HEK293T (cell line): ENCODE measurements around the gene WDR83.
A peak's percentile ranks its signal among the peaks of the same experiment; 100 is the strongest.
"Not testable (repeated sequence)": the region's sequence is repeated elsewhere in the genome, so short reads cannot be mapped to it uniquely, and the experiment has no call there.

Experiments
- CTCF ChIA-PET: fragments of 350-600 bp; formaldehyde crosslinking; extraction: SDS; loops from one replicate; lab custom pipeline; 2021; ENCODE audit warnings: antibody characterized with exemption, inconsistent platforms; lab: Yijun Ruan, JAX
- POLR2A ChIA-PET: fragments of 350-600 bp; formaldehyde crosslinking; extraction: SDS; loops from one replicate; lab custom pipeline; 2020; ENCODE audit warnings: antibody characterized with exemption, inconsistent platforms; lab: Yijun Ruan, JAX
- DNase-seq: peaks from one replicate; pipeline ENCODE4 v3.0.0; 2012; ENCODE audit warnings: mixed read lengths; ENCODE audit errors: extremely low spot score
- ARNT ChIP-seq: fragments of 450-650 bp; IDR thresholded peaks from 2 replicates; pipeline ENCODE4 v1.6.1; 2017; ENCODE audit warnings: mild to moderate bottlenecking
- BHLHE40 ChIP-seq: fragments of 450-650 bp; IDR thresholded peaks from 2 replicates; pipeline ENCODE4 v1.6.1; 2016; ENCODE audit warnings: mild to moderate bottlenecking, moderate library complexity, borderline replicate concordance
- CTBP1 ChIP-seq: fragments of 450-650 bp; IDR thresholded peaks from 2 replicates; pipeline ENCODE4 v1.6.1; 2016; ENCODE audit warnings: borderline replicate concordance
- ELF4 ChIP-seq: fragments of 450-650 bp; IDR thresholded peaks from 2 replicates; pipeline ENCODE4 v1.6.1; 2017; ENCODE audit warnings: antibody characterized with exemption
- FOXA1 ChIP-seq: fragments of 450-650 bp; IDR thresholded peaks from 2 replicates; pipeline ENCODE4 v1.6.1; 2016; ENCODE audit warnings: mild to moderate bottlenecking
- FOXK2 ChIP-seq: fragments of 450-650 bp; IDR thresholded peaks from 2 replicates; pipeline ENCODE4 v1.6.1; 2016; ENCODE audit warnings: mild to moderate bottlenecking
- FOXM1 ChIP-seq: fragments of 450-650 bp; IDR thresholded peaks from 2 replicates; pipeline ENCODE4 v1.6.1; 2017; ENCODE audit warnings: mild to moderate bottlenecking, borderline replicate concordance
- HDGF ChIP-seq: fragments of 450-650 bp; IDR thresholded peaks from 2 replicates; pipeline ENCODE4 v1.6.1; 2017; ENCODE audit warnings: antibody characterized with exemption, borderline replicate concordance
- L3MBTL2 ChIP-seq: fragments of 450-650 bp; conservative IDR thresholded peaks from 2 replicates; pipeline ENCODE4 v1.6.1; 2016; ENCODE audit warnings: mild to moderate bottlenecking
- LEF1 ChIP-seq: fragments of 450-650 bp; IDR thresholded peaks from 2 replicates; pipeline ENCODE4 v1.6.1; 2017; ENCODE audit warnings: mild to moderate bottlenecking, borderline replicate concordance
- NFRKB ChIP-seq: fragments of 450-650 bp; IDR thresholded peaks from 2 replicates; pipeline ENCODE4 v1.6.1; 2016; ENCODE audit warnings: mild to moderate bottlenecking, moderate library complexity
- SP1 ChIP-seq: fragments of 450-650 bp; IDR thresholded peaks from 2 replicates; pipeline ENCODE4 v1.6.1; 2017
- SUZ12 ChIP-seq: fragments of 450-650 bp; IDR thresholded peaks from 2 replicates; pipeline ENCODE4 v1.6.1; 2016; ENCODE audit warnings: mild to moderate bottlenecking
- TARDBP ChIP-seq: fragments of 450-650 bp; IDR thresholded peaks from 2 replicates; pipeline ENCODE4 v1.6.1; 2016
- ZNF384 ChIP-seq: fragments of 450-650 bp; IDR thresholded peaks from 2 replicates; pipeline ENCODE4 v1.6.1; 2016
- TF ChIP-seq, protein P1 (sequence below): fragments of 450-650 bp; IDR thresholded peaks from 2 replicates; pipeline ENCODE4 v1.6.1; 2016

WDR83 gene, protein sequence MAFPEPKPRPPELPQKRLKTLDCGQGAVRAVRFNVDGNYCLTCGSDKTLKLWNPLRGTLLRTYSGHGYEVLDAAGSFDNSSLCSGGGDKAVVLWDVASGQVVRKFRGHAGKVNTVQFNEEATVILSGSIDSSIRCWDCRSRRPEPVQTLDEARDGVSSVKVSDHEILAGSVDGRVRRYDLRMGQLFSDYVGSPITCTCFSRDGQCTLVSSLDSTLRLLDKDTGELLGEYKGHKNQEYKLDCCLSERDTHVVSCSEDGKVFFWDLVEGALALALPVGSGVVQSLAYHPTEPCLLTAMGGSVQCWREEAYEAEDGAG

DNA sequence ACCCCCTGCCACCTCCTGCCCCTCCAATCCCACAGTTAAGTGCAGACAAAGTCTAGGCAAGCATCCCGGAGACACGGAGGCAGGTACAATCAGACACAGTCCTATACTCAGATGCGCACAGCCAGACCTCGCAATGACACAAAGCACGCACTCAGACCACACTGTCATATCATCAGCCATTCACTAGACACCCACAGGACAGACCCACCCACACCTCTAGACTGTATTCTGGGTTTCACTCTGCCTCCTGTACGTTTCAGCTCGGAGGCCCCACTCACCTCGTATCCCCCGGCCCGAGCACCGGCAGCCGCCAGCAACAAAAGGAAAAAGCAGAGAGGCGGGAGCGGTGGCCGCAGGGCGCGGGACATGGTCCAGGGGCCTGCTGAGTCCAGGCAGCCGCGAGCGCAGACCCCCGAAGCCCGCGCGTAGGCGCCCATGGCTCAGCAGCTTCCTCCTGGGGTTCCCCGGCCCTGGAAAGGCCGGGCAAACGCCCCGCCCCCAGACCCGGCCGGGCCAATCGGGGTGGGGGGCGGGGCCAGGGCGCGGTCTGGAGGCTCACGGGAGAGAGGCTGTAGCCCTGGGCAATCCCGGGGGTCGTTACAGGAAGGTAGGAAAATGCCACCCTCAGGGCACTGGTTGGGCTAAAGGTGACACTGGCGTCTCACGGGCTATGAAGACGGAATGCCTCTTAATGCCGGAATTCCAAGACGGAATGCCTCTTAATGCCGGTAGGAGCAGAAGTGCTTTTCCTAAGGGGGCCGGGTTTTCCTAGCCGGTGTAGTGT is at the start of gene WDR83, which contains the start of gene MAN2B1:
Gene WDR83 (plus strand): TSS at position 543 of the 784 bp plus-strand sequence. CDS start 2,984 bp downstream, outside the sequence.
Gene MAN2B1 (minus strand): TSS at position 478 of the 784 bp plus-strand sequence. CDS start 41 bp downstream, at position 437.
- CTCF ChIA-PET, result no interaction called here
- no peak for TF ChIP-seq SUZ12
- TF ChIP-seq TARDBP, result no peak
- TF ChIP-seq CTBP1, result no peak
- no peak for TF ChIP-seq BHLHE40
- TF ChIP-seq SP1, result no peak
- no peak for TF ChIP-seq FOXK2
- TF ChIP-seq, protein P1, sequence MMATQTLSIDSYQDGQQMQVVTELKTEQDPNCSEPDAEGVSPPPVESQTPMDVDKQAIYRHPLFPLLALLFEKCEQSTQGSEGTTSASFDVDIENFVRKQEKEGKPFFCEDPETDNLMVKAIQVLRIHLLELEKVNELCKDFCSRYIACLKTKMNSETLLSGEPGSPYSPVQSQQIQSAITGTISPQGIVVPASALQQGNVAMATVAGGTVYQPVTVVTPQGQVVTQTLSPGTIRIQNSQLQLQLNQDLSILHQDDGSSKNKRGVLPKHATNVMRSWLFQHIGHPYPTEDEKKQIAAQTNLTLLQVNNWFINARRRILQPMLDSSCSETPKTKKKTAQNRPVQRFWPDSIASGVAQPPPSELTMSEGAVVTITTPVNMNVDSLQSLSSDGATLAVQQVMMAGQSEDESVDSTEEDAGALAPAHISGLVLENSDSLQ, result no peak
- no peak for TF ChIP-seq L3MBTL2
- no peak for TF ChIP-seq FOXA1
- TF ChIP-seq ELF4, result no peak
- TF ChIP-seq NFRKB, result no peak
- no peak for TF ChIP-seq LEF1
- TF ChIP-seq ARNT, result no peak
- no peak for TF ChIP-seq FOXM1
- TF ChIP-seq HDGF, result no peak
- no peak for TF ChIP-seq ZNF384
- POLR2A ChIA-PET, result interaction anchor here (0.6 to 2.1 kb wide), 5 partner anchors 12 to 234 kb away, joined by 3 to 12 read pairs (median 4); partner anchors contain the start of genes DHPS, ZNF490 and ZNF791
- DNase-seq, result peak; percentile 88

DNA sequence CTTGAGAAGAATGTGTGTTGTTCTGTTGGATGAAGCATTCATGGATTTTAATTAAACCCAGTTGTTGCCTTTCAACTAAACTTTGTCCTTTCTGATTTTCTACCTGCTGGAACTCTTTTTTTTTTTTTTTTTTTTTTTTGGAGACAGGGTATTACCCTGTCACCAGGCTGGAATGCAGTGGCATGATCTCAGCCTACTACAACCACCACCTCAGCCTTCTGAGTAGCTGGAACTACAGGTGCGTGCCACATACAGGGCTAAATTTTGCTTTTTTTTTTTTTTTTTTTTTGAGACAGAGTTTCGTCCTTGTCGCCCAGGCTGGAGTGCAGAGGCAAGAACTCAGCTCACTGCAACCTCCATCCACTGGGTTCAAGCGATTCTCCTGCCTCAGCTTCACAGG is 49.0 kb upstream of the WDR83 start:
- TF ChIP-seq HDGF, result no peak
- TF ChIP-seq ZNF384, result no peak
- no peak for TF ChIP-seq SP1
- TF ChIP-seq, protein P1, result no peak
- no peak for TF ChIP-seq FOXK2
- TF ChIP-seq ARNT, result no peak
- no peak for TF ChIP-seq TARDBP
- no peak for TF ChIP-seq L3MBTL2
- no peak for TF ChIP-seq FOXM1
- TF ChIP-seq NFRKB, result no peak
- TF ChIP-seq SUZ12, result no peak
- no peak for TF ChIP-seq ELF4
- no peak for TF ChIP-seq FOXA1
- TF ChIP-seq LEF1, result no peak
- TF ChIP-seq CTBP1, result no peak
- TF ChIP-seq BHLHE40, result no peak
- DNase-seq, result no peak
- ChIA-PET POLR2A (no interaction called here), CTCF (no interaction called here)

DNA sequence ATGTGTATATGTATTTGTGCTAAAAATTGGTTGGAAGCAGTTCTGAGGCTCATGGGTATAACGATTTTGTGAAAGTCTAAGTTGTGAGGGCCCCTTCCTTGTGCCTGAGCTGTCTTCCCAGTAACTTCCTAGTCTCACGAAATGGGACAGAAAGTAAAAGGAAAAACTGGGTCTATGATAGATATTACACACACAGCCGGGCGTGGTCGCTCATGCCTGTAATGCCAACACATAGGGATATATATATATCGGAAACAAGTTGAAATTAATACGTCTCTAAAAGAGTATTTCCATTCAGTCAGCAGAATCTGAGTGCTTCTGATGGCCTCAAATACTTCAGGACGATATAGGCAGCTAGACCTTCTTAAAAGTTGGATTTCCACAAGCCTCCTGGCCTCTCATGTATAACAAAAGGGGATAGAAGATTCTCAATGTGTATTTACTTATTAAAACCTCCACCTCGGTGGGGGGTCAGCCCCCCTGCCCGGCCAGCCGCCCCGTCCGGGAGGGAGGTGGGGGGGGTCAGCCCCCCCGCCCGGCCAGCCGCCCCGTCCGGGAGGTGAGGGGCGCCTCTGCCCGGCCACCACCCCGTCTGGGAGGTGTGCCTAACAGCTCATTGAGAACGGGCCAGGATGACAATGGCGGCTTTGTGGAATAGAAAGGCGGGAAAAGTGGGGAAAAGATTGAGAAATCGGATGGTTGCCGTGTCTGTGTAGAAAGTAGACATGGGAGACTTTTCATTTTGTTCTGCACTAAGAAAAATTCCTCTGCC is 45.2 kb upstream of the WDR83 start:
- DNase-seq, CTCF ChIA-PET, POLR2A ChIA-PET: not testable (repeated sequence)

DNA sequence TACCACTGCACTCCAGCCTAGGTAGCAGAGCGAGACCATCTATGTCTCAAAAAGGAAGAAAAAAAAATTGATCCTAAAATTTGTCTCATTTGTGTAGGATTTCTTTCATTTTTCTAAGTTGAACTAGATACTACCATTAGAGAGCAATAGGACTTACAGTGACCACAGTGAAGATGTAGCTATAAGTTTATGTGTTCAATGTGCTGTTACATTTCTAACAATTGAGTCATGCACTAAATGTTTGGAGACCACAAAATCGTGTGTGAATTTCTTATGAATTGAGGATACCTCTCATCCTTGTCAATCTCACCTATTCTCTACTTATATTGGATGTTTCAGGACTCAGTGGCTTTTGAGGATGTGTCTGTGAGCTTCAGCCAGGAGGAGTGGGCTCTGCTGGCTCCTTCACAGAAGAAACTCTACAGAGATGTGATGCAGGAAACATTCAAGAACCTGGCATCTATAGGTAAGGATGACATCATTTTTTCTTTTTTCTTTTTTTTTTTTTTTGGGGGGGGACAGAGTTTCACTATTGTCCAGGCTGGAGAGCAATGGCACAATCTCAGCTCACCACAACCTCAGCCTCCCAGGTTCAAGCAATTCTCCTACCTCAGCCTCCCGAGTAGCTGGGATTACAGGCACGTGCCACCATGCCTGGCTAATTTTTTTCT is 43.1 kb upstream of the WDR83 start:
- TF ChIP-seq ZNF384 (no peak), FOXM1 (no peak), CTBP1 (no peak), BHLHE40 (no peak), TARDBP (no peak), FOXK2 (no peak), LEF1 (no peak), SP1 (no peak), FOXA1 (no peak), ARNT (no peak), HDGF (no peak), NFRKB (no peak), L3MBTL2 (no peak), SUZ12 (no peak), ELF4 (no peak)
- TF ChIP-seq, protein P1, result no peak
- CTCF ChIA-PET, result no interaction called here
- POLR2A ChIA-PET, result interaction anchor here (1.8 kb wide), 1 partner anchor 13 kb away, joined by 6 read pairs; the partner anchor contains the start of genes ZNF490 and ZNF791
- DNase-seq, result no peak

DNA sequence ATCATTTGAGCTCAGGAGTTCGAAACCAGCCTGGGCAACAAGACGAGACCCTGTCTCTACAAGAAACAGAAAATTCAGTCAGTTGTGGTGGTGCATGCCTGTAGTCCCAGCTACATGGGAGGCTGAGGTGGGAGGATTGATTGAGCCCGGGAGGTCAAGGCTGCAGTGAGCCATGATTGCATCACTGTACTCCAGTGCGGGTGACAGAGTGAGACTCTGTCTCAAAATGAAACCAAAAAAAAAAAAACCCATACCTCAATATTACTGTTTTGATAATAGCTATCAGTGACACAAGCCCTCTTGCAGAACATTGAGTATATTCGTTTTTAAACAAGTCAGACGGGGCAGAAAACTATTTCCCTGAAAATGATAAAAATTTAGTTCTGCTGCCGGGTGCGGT is 39.6 kb upstream of the WDR83 start:
- DNase-seq, result no peak
- CTCF ChIA-PET, result no interaction called here
- no peak for TF ChIP-seq TARDBP
- no peak for TF ChIP-seq FOXA1
- TF ChIP-seq NFRKB, result no peak
- TF ChIP-seq ARNT, result no peak
- no peak for TF ChIP-seq ZNF384
- no peak for TF ChIP-seq CTBP1
- no peak for TF ChIP-seq FOXK2
- no peak for TF ChIP-seq SUZ12
- POLR2A ChIA-PET, result no interaction called here
